CD4-positive, alpha-beta T cell treated with Interleukin-6 for 4 hours (primary cell): ENCODE measurements around the gene RAB26.

Source experiments
- DNase-seq: peaks from one replicate; pipeline ENCODE4 v3.0.0-alpha.2; 2020; ENCODE audit warnings: mixed read lengths

Gene RAB26

GRCh38 chr16:2181952-2182351 lies 33.5 kb downstream of the RAB26 start:
- DNase-seq, result no peak

- no peak for DNase-seq
Observed at GRCh38 chr16:2183671-2184070, 35.2 kb downstream of the RAB26 start.

- no peak for DNase-seq
Observed at GRCh38 chr16:2184346-2184745, 35.9 kb downstream of the RAB26 start.

- no peak for DNase-seq
Observed at GRCh38 chr16:2184962-2185361, 36.5 kb downstream of the RAB26 start.

GRCh38 chr16:2186064-2186463 lies 37.6 kb downstream of the RAB26 start:
- DNase-seq, result no peak

- DNase-seq, result no peak
Observed at GRCh38 chr16:2186505-2186904, 38.1 kb downstream of the RAB26 start.

- DNase-seq, result no peak
Observed at GRCh38 chr16:2187212-2187611, 38.8 kb downstream of the RAB26 start.

- DNase-seq, result no peak
Observed at GRCh38 chr16:2188395-2188794, 40.0 kb downstream of the RAB26 start.

- no peak for DNase-seq
Observed at GRCh38 chr16:2189252-2189893, 40.9 kb downstream of the RAB26 start.

- DNase-seq, result no peak
Observed at GRCh38 chr16:2190002-2190658, 41.7 kb downstream of the RAB26 start.

- no peak for DNase-seq
Observed at GRCh38 chr16:2190659-2191445, 42.4 kb downstream of the RAB26 start.

- no peak for DNase-seq
Observed at GRCh38 chr16:2191446-2191706, 43.0 kb downstream of the RAB26 start.

- no peak for DNase-seq
Observed at GRCh38 chr16:2194166-2194834, 45.9 kb downstream of the RAB26 start.

GRCh38 chr16:2194852-2195321 lies 46.5 kb downstream of the RAB26 start:
- peak; percentile 72 for DNase-seq

GRCh38 chr16:2195322-2196161 lies 47.1 kb downstream of the RAB26 start:
- no peak for DNase-seq

- peak; percentile 18 for DNase-seq
Observed at GRCh38 chr16:2196162-2196980, 47.9 kb downstream of the RAB26 start, which contains the start of gene CASKIN1. Gene CASKIN1, minus strand, starts transcription at chr16:2196605. Its CDS starts 173 bp downstream, at chr16:2196432.

- DNase-seq, result no peak
Observed at GRCh38 chr16:2196981-2197511, 48.6 kb downstream of the RAB26 start.

- DNase-seq, result no peak
Observed at GRCh38 chr16:2197765-2198164, 49.3 kb downstream of the RAB26 start.

GRCh38 chr16:2198283-2198682 lies 49.9 kb downstream of the RAB26 start:
- DNase-seq, result no peak

GRCh38 chr16:2199095-2199494 lies 50.7 kb downstream of the RAB26 start:
- no peak for DNase-seq

- DNase-seq, result no peak
Observed at GRCh38 chr16:2199621-2200139, 51.3 kb downstream of the RAB26 start.
